Activated CD4-positive, alpha-beta T cell treated with anti-CD3 and anti-CD28 coated beads, Interleukin-2, Interleukin-6, amounts not matched to agents 100 ng/mL and 50 ng/mL, durations not matched to agents 16 hours and 8 hours (primary cell): ENCODE measurements around the gene RIN3.
"Not testable (repeated sequence)": the region's sequence is repeated elsewhere in the genome, so short reads cannot be mapped to it uniquely, and the experiment has no call there.

ENCODE experiments used
- DNase-seq: peaks from one replicate; pipeline ENCODE4 v3.0.0-alpha.2; 2020

The RIN3 gene

GRCh38 chr14:92630367-92630766 lies 116.8 kb downstream of the RIN3 start:
- no peak for DNase-seq

- no peak for DNase-seq
These were observed 117.5 kb downstream of the RIN3 start for GRCh38 chr14:92631098-92631497.

GRCh38 chr14:92632546-92633273 lies 119.1 kb downstream of the RIN3 start:
- DNase-seq = no peak

- no peak for DNase-seq
These were observed 119.7 kb downstream of the RIN3 start for GRCh38 chr14:92633274-92633616.

GRCh38 chr14:92633724-92634123 lies 120.1 kb downstream of the RIN3 start:
- no peak for DNase-seq

GRCh38 chr14:92635031-92635430 lies 121.5 kb downstream of the RIN3 start:
- no peak for DNase-seq

- DNase-seq = no peak
These were observed 122.3 kb downstream of the RIN3 start for GRCh38 chr14:92635896-92636295.

GRCh38 chr14:92637228-92637627 lies 123.6 kb downstream of the RIN3 start:
- DNase-seq = no peak

- no peak for DNase-seq
These were observed 124.3 kb downstream of the RIN3 start for GRCh38 chr14:92637864-92638263.

GRCh38 chr14:92638266-92638665 lies 124.7 kb downstream of the RIN3 start:
- DNase-seq = no peak

- no peak for DNase-seq
These were observed 125.3 kb downstream of the RIN3 start for GRCh38 chr14:92638904-92639303.

GRCh38 chr14:92639472-92640117 lies 126.0 kb downstream of the RIN3 start:
- DNase-seq = not testable (repeated sequence)

GRCh38 chr14:92641306-92641705 lies 127.7 kb downstream of the RIN3 start:
- DNase-seq = no peak

GRCh38 chr14:92644171-92644969 lies 130.8 kb downstream of the RIN3 start:
- DNase-seq = no peak

GRCh38 chr14:92644970-92645515 lies 131.5 kb downstream of the RIN3 start:
- DNase-seq = no peak

GRCh38 chr14:92645841-92646478 lies 132.4 kb downstream of the RIN3 start:
- DNase-seq = no peak

- DNase-seq = no peak
These were observed 133.6 kb downstream of the RIN3 start for GRCh38 chr14:92646952-92647796.

- DNase-seq = no peak
These were observed 134.3 kb downstream of the RIN3 start for GRCh38 chr14:92647797-92648279.

GRCh38 chr14:92649066-92649465 lies 135.5 kb downstream of the RIN3 start:
- DNase-seq = no peak

- DNase-seq = no peak
These were observed 136.5 kb downstream of the RIN3 start for GRCh38 chr14:92649934-92650545.

- no peak for DNase-seq
These were observed 137.1 kb downstream of the RIN3 start for GRCh38 chr14:92650581-92651105.
